GM18867 (cell line): Measurements from ENCODE around the gene PHLDB2.

ENCODE experiments used
- ATAC-seq: cut with Tn5 transposase; IDR thresholded peaks from one replicate; pipeline ENCODE4 v1.9.1; 2021; ENCODE audit warnings: mild to moderate bottlenecking, moderate library complexity; ENCODE audit not compliant: unreplicated experiment

The PHLDB2 gene

DNA sequence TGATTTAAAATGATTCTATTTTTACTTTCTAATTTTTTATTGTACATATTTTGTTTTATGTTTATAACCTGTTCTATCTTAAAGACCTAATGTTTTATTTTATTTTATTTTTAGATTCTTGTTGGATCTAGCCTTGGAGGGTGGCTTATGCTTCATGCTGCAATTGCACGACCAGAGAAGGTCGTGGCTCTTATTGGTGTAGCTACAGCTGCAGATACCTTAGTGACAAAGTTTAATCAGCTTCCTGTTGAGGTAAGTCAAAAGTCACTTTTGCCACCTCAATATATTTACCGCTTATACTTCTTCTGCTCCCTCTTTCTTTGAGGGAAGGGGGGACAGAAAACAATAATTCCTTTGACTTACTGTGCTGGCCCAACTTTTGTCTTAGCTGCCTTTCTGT is 127.7 kb downstream of the PHLDB2 start:
- ATAC-seq, result no peak

DNA sequence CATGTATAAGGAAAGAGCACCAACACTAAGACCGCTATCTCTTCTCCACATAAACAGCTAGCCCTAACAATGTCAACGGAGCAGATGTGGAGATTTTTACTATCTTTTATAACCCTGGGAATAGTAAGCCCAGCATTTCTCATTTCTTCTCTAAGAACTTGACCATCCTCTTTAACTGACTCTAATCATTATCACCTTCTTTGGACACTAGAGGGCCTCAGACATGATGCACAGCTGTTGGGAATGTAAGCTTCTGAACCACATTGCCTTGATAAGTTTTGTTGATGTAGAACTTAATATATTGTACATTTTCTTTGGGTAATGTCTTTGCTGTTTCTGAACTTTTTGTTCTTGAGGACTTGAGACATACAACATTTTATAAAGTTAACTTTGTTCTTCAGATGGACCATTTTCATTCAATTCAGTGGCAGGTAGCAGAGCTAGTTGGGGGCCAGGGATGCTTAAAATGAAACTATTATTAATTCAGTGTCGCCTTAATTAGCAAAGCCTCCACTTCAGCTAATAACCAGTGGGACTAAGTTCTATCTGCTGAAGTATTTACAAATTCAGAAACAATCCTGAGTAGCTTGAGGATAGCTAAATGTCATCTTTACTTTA is 130.1 kb downstream of the PHLDB2 start:
- peak; percentile 98 for ATAC-seq

DNA sequence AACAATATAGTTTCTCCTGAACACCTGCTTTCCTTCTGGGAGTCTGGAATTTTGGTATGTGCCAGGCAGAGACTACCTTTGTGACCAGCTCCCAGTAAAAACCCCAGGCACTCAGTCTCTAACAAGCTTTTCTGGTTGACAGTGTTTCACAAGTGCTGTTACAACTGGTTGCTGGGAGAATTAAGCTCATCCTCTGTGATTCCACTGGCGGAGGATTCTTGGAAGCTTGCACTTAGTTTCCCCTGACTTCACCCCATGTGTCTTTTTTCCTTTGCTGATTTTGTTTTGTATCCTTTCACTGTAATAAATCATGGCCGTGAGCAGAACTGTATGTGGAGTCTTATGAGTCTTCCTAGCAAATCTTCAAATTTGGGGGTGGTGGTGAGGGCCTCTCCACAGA is 134.0 kb downstream of the PHLDB2 start:
- no peak for ATAC-seq

DNA sequence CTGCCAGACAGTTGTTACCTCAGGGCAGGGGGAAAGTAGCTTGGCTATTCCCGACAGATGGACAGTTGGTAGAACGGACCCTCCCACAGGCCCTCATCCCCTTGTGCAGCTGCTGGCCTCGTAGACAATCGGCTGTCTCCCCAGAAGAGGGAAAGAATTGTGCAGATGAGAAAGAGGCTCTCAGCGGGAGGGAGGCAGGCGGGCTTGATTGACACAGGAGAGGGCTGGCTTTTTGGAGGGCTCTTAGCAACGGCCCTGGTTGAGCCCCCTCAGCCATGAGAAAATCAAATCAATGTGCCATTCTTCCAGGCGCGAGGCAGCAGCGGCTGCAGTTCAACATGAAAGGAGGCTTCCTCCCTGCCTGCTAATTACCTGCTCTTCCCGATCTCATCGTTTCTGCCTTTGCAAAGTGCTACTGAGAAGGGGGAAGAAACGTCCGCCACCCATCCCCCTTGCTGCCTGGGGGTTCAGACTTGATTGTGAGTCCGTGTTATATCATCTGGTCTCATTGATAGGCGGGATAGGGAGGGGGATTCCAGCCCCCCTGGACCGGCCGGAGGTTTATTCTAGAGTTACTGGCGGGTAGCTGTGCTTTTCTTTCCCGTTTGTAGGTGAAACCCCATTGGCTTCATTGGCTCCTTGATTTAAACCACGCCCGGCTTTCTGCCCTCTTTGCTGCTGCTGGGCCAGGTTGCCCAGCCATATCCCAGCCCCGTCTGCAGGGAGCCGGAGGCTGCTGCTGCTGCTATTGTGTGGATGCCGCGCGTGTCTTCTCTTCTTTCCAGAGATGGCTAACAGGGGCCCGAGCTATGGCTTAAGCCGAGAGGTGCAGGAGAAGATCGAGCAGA is 139.8 kb downstream of the PHLDB2 start, which contains the start of gene TAGLN3:
TSS of gene TAGLN3 (plus strand) at position 287 of the 848 bp plus-strand sequence. CDS start at position 788, 501 bp downstream.
- no peak for ATAC-seq

DNA sequence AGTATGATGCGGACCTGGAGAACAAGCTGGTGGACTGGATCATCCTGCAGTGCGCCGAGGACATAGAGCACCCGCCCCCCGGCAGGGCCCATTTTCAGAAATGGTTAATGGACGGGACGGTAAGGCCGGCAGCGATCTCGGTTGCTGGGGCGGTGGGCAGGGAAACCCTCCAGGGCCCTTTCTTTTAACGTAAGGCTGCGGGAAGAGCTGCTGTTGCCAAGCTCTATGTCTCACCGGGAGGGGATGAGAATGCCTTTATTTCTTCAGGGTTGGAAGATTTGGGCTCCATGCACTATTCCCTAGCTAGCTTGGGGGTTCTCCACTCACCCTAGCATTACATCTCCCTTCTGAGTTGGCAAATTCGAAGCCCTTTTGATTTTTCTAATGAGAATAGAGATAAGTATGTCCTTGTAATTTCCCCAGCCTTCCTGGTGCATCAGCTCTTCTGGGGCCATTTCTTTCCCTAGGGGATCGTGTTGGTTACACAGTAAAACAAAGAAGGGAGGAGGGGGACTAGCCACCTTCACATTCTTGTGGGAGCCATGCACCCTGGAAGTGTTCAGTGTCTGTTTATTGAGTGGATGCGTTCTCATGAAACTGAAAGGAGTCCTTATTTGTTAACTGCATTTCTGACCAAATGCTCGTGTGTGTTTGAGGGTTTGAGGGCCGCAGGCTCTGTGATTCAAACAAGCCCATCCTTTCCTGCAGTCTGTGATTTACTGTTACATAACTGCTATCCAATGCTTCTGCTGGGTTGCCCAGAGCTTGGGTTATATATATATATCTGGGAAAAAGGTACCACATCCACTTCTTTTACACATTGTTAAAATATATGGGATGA is 140.6 kb downstream of the PHLDB2 start:
- ATAC-seq, result no peak

DNA sequence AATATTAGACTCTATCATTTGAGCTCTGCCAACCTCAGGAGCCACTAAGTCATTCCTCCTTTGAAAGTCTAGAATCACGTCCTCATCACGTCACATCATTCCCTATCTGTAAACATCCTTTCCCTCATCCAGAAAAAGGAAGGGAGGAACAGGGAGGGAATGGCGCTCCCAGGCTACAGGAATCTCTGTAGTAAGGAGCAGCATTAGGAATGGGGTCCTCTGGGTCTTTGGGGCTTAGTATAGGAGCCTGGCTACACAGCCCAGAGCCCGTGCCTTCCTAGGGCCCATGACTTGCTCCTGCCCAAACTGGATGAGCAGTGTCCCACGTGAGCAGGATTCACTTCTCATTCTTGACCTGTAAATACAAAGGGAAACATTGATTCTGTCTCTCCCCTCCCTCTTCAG is 141.3 kb downstream of the PHLDB2 start:
- no peak for ATAC-seq

DNA sequence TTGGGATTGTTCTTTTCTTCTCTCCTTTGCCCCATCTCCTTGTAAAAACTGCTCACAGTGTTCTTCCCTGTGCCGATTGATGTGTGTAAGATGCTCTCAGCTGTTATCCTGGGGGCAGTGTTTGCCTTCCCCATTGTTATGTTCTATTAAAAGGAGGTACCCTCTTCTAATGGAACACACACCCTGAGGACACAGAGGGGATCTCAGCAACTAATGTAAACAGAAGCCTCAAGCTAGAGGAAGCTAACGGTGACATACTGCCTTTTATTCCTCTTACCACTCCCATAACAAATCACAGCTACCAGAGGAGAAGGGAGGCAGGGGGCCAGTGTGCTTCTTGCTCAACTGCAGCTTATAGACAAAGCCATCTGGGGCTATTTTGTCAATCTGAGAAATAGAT is 141.9 kb downstream of the PHLDB2 start:
- no peak for ATAC-seq

DNA sequence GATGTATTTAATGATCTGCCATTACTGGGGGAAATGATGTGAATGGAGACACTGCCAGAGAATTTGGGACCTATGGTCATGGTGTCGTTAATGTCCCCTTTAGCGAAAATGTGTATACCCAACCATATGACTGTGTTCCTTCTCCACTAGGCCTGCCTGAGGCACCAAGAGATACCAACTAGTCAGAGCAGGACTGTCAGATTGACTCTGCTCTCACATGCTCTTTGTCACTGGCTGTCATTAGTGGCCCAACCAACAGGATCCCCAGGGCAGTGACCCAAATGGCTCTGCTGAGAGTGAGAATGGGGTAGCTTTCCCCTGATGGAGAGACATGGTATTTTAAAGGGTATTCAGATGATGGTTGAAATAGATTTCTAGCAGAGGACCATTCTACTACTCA is 142.5 kb downstream of the PHLDB2 start:
- ATAC-seq, result no peak

DNA sequence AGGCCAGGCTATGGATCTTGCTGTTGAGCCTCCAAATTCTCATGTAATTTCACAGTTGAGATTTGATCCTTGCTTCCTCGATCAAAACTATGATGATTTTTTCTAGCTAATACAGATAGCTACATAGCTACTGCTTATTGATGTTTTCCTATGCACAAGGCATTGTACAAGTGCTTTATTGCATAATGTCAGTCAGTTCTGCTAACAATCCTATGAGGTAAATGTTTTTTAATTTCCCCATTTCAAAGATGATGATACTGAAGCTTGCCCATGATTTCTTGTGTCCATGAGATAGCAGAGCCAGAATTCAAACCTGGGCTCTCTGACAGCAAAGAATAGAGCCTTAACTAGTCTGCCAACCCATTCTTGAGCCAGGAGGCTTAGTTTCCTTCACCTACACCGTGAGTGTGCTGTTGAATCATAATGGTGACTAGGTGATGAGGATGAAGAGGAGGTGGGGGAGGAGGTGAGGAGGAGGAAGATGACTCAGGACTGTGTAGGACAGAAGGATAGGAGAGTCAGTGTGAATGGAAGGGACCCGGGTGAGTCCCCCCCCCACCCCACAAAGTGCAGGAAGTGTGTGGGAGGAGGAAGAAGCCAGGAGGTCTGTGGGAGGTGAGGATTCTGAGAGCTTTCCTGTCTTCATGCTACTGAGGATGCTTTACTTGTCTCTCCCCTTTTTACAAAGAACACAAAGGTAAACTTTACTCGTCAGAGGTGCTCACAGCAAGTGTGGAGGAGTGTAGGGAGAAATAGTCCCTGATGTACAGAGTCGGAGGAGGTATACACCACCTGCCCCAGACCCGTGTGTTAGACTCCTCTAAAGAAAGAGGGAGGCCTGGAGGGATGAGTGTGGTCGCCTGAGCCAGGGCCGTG is 143.3 kb downstream of the PHLDB2 start:
- ATAC-seq, result no peak

DNA sequence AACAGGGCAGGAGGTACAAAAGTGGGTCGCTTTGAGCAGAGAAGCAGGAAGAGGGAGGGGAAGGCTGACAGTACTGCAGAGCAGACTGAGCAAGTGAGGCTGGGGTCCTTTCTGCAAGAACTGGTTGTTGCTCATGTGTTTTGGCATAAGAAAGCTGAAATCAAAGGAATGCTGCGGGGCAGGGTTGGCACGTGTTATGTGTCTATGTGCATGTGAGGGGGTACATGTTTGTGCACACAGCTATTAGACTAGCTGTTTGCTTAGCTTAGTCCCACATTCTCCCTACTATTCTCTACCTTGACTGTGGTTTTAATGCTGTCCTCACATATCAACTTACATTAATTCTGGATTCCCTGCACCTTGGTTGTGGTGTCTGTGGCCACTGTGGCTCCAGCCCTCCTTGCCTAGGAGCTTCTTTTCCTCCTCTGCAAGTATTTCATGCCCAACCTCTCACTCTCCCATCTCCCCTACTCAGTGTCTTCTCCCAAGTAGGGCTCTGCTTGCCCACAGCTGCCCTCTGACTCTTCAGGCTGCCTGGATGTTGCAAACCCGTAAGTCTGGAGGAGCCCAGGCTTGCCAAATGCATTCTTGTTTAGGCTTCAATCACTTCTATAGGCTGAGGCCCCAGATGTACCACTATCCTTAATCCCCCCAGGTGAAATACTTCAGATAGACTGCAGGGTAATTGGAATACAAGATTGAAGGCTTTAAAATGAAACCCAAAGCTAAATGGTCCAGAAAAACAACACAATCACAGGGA is 144.4 kb downstream of the PHLDB2 start:
- ATAC-seq, result no peak

DNA sequence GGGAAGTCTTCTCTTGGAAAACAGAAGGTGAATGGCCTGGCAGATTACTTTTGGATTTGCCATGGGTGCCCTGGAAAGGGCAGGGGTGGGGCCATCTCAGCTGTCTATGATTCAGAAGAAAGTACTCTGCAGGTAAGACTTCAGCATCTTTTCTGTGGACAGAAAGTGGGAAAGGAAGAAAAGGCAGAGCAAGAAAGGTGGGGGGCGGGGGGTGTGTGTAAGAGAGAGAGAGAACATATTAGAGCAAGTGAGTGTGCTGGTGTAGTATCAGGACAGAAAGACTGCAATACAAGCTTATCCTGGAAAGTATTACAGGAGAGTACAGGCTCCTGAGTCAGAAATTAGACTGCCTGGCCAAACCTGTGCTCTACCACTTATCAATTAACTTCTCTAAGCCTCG is 145.1 kb downstream of the PHLDB2 start:
- no peak for ATAC-seq

DNA sequence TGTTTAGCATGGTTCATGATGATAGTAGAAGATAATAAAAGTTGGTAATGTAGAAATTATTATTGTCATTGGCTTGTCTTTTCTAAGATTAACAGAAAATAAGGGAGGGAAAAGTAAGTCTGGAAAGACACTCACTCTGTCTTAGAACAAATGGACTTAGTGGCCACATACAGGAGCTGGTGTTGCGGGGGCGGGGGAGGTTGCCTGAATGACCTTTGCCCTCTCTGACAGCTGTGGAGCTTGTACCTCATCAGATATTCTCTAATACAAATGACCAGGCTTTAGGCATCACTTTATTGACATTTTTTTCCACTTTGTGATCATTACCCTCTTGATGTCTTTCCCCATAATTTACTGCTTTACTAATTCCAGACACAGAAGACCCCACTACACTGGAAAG is 145.6 kb downstream of the PHLDB2 start:
- ATAC-seq, result no peak

DNA sequence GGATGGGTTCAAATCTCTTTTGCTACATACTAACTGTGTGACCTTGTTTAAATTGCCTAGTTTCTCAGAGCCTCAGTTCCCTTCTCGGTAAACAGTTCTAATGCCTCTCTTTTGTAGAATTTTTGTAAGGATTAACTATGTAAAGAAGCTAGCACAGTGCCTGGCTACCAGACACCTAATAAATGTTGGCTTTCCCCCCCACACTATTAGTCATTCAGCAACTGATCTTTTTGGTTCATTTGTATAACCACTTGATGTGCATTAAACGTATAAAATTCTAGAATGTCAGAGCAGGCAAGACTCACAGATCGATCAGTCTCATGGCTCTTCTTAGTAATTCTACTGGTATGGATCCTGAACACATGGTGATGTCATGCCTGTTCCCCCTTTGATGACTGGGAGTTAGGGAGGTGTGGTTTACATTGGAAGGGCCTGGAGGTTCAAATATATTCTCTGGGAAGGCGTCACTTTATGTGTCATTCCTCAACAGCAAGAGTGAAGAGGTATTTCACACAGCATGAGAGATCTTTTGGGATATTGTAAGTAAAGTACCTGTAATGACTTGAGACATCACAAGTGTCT is 146.1 kb downstream of the PHLDB2 start:
- ATAC-seq, result no peak

DNA sequence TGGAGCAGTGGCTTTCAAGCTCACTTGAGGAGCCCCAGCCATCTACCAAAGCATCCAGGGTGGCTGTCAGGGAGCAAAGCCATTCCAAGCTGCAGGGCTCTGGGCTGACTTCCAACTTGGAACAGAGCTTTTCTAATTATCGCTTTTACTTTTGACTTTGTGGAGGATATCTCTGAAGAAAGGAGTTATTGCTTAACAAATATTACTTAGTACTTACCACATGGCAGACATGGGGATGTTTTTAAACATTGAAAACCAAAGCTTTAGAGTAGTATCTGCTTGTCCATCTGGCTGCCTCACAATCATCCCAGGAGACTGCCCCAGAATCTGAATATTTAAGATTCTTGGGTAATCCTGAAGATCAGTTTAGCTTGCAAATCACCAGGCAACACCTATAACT is 148.6 kb downstream of the PHLDB2 start:
- ATAC-seq, result no peak

DNA sequence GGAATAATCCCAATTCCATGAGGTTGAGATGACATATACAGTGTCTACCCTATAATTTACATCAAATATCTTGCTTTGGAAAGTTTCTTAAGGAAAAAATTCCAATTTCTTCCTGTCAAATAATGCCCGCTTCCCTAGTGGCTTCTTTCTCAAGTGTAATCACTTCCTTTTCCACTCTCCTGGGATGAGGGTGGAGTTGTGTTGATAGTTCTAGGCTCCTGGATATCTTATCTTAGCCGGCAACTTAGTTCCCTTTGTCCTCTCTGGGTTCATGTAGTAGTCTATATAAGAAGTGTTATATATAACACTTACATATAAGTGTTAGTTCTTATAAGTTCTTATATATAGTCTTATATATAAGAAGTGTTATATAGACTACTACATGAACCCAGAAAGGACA is 150.6 kb downstream of the PHLDB2 start:
- ATAC-seq, result no peak

DNA sequence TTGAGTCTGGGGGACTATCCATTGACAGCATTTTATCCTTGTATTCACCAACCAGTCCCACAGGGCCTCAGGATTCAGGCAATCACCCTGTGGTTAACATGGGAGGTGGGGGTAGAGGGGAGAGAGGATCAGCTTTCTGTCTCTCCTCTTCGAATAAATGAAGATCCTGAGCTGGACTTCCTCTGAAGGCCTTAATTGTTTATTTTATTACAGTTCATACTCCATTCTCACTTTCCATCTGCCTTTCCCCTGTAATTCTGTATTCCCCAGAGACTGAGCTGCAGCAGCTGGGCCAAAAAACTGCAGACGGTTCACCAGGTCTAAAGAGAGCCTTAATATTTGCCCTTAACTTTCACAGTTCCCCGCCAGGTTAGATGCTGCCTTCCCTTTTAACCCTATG is 151.6 kb downstream of the PHLDB2 start:
- ATAC-seq, result no peak

DNA sequence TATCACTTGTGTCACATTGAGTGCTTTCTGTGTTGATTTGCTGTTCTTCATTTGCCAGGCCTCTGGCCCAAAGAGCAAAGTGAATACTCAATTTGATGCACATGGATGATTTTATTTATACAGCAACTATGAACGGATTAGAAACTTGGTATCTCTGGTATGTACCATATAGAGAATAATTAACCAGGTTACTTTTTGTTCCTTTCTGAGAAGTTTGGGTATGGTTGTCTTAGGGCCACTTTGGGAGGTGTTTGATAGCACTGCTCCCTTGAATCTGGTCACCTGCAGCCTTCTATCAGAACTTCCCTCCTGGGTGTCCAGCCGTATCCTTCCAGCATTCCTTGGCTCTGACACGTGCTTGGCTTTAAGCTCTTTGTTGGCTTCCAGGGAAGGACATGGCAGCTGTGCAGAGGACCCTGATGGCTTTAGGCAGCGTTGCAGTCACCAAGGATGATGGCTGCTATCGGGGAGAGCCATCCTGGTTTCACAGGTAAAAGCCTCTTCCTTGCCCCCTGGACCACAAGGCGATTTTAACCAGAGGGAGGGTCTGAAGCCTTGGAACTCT is 152.4 kb downstream of the PHLDB2 start:
- ATAC-seq, result no peak

DNA sequence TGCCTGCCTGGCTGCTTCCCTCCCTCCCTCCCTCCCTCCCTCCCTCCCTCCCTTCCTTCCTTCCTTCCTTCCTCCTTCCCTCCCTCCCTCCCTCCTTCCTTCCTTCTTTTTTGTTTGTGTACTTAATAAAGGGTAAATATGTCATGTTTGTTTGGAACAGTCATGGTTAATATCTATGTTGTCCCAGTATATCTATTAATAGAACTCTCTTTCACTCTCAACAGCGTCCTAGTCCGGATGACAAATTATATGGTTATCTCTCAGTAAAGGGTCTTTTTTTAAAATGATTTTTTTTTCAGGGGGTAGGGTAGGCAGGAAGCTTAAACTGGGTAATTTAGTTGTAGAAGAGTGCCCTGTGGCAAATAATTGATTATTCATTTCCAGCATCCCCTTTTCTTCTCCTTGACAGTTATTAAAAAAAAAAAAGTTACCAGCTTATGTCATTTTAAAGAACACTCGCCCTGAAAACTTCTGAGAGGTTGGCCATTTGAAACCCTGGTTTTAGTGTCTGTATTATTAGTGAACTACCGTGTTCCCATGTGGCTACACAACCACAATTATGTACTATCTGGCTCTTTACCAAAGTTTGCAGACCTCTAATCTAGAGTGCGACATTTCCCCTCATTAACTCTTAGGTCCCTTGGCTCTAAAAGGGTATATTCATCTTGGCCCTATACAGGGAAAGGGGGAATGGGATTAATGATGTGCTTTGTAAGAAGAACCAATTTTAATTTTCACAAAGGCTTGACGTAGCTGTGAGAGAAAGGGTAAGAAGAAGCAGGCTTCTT is 153.3 kb downstream of the PHLDB2 start:
- ATAC-seq, result no peak
